ENCODE measurements around the gene FMO1. TPM values are rescaled to one million over a fixed set of nuclear protein-coding genes. Genes with fewer than 3 reads are reported as not detected.

The FMO1 gene
- total RNA-seq, 4 donors from 2014 or later, result 0.21 to 2.9 (median 0.67) TPM

DNA sequence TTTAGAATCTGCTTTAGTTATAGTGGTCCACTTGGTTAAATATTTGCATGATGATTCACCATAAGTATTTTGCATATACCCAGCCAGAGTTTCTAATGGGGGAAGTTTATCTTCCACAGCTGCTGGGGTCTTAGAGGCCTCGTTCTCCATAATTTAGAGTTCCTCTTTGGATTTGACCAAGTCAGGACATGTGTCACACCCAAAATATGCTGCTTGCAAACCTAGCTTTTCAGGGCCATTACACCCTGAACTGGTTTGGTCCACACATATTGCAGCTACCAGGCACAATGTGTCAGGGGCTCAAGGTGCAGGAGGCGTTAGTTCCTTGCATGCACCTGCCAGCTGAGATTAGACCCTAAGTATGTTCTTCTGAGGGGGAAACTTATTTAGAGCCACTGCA lies 48.6 kb downstream of the FMO1 start:
- H3K4me1 ChIP-seq, result no peaks in the 10 kb centered on the region
- no peak for DNase-seq (ENCODE audit: low spot score in 2 of 2)
- peaks cover 0 to 28% (median 4%) of the 10 kb centered on the region in 4 donors for H3K9me3 ChIP-seq
- no peaks in the 10 kb centered on the region for H3K36me3 ChIP-seq
- H3K27me3 ChIP-seq, result no peaks in the 10 kb centered on the region
- no peak overlapping the region for H3K4me3 ChIP-seq
- TF ChIP-seq, protein P1, sequence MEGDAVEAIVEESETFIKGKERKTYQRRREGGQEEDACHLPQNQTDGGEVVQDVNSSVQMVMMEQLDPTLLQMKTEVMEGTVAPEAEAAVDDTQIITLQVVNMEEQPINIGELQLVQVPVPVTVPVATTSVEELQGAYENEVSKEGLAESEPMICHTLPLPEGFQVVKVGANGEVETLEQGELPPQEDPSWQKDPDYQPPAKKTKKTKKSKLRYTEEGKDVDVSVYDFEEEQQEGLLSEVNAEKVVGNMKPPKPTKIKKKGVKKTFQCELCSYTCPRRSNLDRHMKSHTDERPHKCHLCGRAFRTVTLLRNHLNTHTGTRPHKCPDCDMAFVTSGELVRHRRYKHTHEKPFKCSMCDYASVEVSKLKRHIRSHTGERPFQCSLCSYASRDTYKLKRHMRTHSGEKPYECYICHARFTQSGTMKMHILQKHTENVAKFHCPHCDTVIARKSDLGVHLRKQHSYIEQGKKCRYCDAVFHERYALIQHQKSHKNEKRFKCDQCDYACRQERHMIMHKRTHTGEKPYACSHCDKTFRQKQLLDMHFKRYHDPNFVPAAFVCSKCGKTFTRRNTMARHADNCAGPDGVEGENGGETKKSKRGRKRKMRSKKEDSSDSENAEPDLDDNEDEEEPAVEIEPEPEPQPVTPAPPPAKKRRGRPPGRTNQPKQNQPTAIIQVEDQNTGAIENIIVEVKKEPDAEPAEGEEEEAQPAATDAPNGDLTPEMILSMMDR (IDR thresholded peaks at IDR 0.05), result no peak
- TF ChIP-seq POLR2A (IDR thresholded peaks at IDR 0.05) (no peak), EP300 (IDR thresholded peaks at IDR 0.05) (no peak)
- 70 to 80% methylated on average over 2 of the region's 2 CpGs for WGBS, 2 donors
- no peak overlapping the region for H3K27ac ChIP-seq

DNA sequence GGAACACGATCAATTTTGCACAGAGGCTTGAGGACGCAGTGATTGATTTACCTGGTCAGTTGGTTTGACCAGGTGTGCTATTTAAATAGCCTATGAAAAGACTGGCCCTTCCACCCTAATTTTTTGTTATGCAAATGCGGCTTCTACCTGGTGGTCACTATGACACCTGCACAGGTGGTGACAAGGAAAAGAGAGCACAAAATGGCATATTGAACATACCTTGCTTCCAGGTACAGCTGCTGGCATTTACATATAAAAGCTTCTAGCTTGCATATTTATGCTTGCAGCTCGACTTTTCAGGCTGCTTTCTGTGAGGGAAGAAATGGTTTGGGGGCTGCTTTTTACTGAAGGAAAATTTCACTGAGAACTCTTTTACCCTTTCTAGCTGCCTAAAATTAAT lies 50.4 kb downstream of the FMO1 start:
- 80 to 81% methylated on average over 4 of the region's 4 CpGs for WGBS, 2 donors
- Histone ChIP-seq H3K4me3 (no peak overlapping the region), H3K9me3 (peaks cover 0 to 32% (median 4%) of the 10 kb centered on the region in 4 donors), H3K4me1 (no peaks in the 10 kb centered on the region), H3K36me3 (no peaks in the 10 kb centered on the region), H3K27me3 (no peaks in the 10 kb centered on the region), H3K27ac (no peak overlapping the region)
- TF ChIP-seq POLR2A (IDR thresholded peaks at IDR 0.05) (no peak), EP300 (IDR thresholded peaks at IDR 0.05) (no peak)
- TF ChIP-seq, protein P1 (IDR thresholded peaks at IDR 0.05), result no peak
- DNase-seq (ENCODE audit: low spot score in 2 of 2), result no peak

DNA sequence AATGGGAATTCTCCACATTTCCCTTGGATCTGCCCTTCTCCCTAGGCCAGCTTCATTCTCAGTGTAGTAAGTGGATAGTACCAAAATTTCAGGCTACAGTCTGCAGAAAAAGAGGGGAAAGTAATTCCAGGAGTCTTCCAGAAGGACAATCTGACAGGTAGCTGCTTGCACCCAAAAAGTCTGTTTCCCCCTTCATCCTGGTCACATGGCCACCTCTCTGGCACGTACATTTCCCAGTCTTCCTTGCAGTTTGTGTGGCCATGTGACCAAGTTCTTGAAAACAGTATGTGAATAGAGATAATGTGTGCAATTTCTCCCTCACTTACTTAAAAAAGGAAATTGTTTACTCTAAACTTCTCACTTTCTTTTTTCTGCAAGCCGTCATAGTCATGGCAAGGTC lies 51.0 kb downstream of the FMO1 start:
- WGBS, 2 donors, result 79 to 83% methylated on average over 2 of the region's 2 CpGs
- TF ChIP-seq EP300 (IDR thresholded peaks at IDR 0.05) (no peak), POLR2A (IDR thresholded peaks at IDR 0.05) (no peak)
- TF ChIP-seq, protein P1 (IDR thresholded peaks at IDR 0.05), result no peak
- peaks cover 0 to 32% (median 4%) of the 10 kb centered on the region in 4 donors for H3K9me3 ChIP-seq
- H3K4me1 ChIP-seq, result no peaks in the 10 kb centered on the region
- no peak overlapping the region for H3K27ac ChIP-seq
- H3K4me3 ChIP-seq, result no peak overlapping the region
- DNase-seq (ENCODE audit: low spot score in 2 of 2), result no peak
- H3K36me3 ChIP-seq, result no peaks in the 10 kb centered on the region
- no peaks in the 10 kb centered on the region for H3K27me3 ChIP-seq

DNA sequence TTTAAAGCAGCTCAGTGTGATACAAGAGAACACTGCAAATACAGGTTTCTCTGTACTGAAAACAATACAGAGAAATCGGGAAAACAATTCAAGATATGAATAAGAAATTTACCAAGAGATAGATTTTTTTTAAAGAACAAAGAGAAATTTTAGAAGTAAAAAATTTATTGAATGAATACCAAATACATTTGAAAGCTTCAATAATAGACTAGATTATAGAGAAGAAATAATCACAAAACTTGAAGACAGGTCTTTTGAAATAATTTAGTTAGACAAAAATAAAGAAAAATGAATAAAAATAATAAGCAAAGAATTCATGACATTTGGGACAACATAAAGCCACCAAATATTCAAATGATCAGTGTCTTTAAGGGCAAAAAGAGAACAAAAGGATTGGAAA lies 52.1 kb downstream of the FMO1 start:
- 88 to 95% methylated on average over 1 of the region's 1 CpG for WGBS, 2 donors
- DNase-seq (ENCODE audit: low spot score in 2 of 2), result no peak
- H3K36me3 ChIP-seq, result no peaks in the 10 kb centered on the region
- no peak overlapping the region for H3K27ac ChIP-seq
- no peak overlapping the region for H3K4me3 ChIP-seq
- H3K27me3 ChIP-seq, result no peaks in the 10 kb centered on the region
- no peaks in the 10 kb centered on the region for H3K4me1 ChIP-seq
- TF ChIP-seq EP300 (IDR thresholded peaks at IDR 0.05) (no peak), POLR2A (IDR thresholded peaks at IDR 0.05) (no peak)
- TF ChIP-seq, protein P1 (IDR thresholded peaks at IDR 0.05), result no peak
- peaks cover 0 to 32% (median 4%) of the 10 kb centered on the region in 4 donors for H3K9me3 ChIP-seq

DNA sequence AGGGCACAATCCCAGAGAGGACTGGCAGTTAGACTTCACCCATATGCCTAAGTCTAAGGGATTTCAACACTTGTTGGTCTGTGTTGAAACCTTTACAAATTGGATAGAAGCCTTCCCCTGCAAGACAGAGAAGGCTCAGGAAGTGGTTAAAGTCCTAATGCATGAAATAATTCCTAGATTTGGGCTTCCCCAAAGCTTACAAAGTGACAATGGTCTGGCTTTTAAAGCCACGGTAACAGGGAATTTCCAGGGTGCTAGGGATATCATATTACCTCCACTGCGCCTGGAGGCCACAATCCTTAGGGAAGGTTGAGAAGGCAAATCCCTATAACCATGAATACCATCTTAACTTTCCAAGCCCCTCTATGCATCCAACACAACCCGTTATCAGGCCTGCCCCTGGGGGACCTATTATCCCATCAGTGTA lies 62.4 kb downstream of the FMO1 start:
- Histone ChIP-seq H3K4me3 (no peak overlapping the region), H3K4me1 (peaks cover 0 to 17% (median 6%) of the 10 kb centered on the region in 4 donors), H3K27ac (no peak overlapping the region), H3K27me3 (no peaks in the 10 kb centered on the region), H3K36me3 (no peaks in the 10 kb centered on the region), H3K9me3 (no peaks in the 10 kb centered on the region)
- no peak for DNase-seq (ENCODE audit: low spot score in 2 of 2)
- 41 to 44% methylated on average over 3 of the region's 3 CpGs for WGBS, 2 donors
- TF ChIP-seq EP300 (IDR thresholded peaks at IDR 0.05) (no peak), POLR2A (IDR thresholded peaks at IDR 0.05) (no peak)
- TF ChIP-seq, protein P1 (IDR thresholded peaks at IDR 0.05), result no peak
